Measurements from ENCODE around the gene LRCOL1.

LRCOL1 gene

DNA sequence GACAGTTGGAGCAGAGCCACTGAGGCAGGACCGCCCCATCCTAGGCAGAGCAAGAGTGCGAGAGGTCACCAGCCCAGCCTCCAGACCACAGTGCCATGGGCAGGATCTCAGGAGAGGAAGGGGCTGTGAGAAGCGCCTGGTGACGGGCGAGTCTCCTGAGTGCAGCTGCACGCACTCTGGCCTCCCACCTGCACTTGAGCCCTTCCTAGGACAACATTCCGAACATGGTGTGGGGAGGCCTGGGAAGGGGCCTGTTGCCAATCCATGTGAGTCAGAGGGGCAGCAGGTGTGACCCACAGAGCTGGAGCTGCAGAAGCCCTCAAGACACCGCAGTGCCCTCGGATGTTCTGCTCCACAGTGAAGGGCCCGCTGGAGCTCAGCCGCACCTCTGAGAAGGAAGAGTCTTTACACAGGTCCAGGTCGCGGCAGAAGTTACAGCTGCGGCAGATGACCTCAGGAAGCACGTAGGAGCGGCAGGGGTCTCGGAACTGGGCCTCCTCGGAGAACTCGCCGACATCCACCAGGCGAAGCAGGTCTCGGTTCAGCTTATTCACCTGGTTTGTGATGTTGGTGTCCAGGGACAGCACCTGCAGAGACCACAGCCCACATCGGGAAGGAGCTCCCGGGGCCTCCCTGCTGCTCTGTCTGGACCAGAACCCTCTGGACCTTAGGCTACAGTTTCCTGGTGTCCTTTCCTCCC lies 15.5 kb upstream of the LRCOL1 start:
- H3K4me3 ChIP-seq (ENCODE audit: low read depth, low read length) = no peak overlapping the region
- TF ChIP-seq CTCF (IDR thresholded peaks at IDR 0.05; ENCODE audit: control insufficient read depth, extremely low read depth, insufficient read depth) = no peak

DNA sequence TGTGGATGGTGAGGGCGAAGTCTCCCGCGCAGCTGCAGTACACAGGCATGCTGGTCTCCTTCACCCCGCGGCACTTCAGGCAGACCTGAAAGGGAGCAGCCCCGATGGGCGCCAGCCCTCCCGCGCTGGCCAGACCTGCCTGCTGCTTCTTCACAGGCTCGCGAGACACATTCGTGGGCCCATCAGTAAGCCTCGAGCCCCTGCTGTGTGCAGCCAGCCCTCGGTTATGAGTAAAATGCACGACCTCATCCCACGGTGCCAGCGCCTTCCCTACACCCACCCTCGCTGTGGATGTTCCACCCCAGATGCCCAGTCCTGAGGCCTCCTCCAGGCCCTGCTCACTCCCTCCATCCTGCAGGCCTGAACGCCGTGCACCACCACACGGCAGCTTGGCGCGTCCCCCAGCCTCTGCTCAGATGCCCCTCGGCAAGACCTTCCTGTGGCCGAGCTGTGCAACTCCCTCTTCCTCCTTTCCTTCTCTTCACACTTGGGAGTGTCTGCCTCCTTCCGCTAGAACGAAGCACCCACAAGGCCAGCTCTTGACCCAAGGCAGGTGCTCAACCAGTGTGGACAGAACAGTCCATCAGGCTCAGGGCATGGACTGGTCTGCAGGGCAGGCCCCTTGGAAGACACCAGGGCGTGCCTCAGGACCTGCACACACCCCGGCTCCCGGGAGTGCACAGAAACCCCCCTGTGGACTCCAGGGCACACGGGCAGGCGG lies 14.7 kb upstream of the LRCOL1 start:
- no peak for DNase-seq (ENCODE audit: low read depth)
- no peak for TF ChIP-seq CTCF (IDR thresholded peaks at IDR 0.05; ENCODE audit: control insufficient read depth, extremely low read depth, insufficient read depth)
- H3K4me3 ChIP-seq (ENCODE audit: low read depth, low read length) = no peak overlapping the region

More for the DNA sequence above, 15.5 kb upstream of the LRCOL1 start:
- no peak for DNase-seq (ENCODE audit: low read depth)

- no peak for TF ChIP-seq CTCF (IDR thresholded peaks at IDR 0.05; ENCODE audit: control insufficient read depth, extremely low read depth, insufficient read depth)
Observed at GRCh38 chr12:132624186-132624855, 13.9 kb upstream of the LRCOL1 start.

GRCh38 chr12:132623072-132623869 lies 12.9 kb upstream of the LRCOL1 start:
- H3K4me3 ChIP-seq (ENCODE audit: low read depth, low read length) = no peak overlapping the region
- no peak for TF ChIP-seq CTCF (IDR thresholded peaks at IDR 0.05; ENCODE audit: control insufficient read depth, extremely low read depth, insufficient read depth)
- peak; percentile 66 for DNase-seq (ENCODE audit: low read depth)

More at GRCh38 chr12:132624186-132624855, 13.9 kb upstream of the LRCOL1 start:
- H3K4me3 ChIP-seq (ENCODE audit: low read depth, low read length) = no peak overlapping the region
- DNase-seq (ENCODE audit: low read depth) = no peak

DNA sequence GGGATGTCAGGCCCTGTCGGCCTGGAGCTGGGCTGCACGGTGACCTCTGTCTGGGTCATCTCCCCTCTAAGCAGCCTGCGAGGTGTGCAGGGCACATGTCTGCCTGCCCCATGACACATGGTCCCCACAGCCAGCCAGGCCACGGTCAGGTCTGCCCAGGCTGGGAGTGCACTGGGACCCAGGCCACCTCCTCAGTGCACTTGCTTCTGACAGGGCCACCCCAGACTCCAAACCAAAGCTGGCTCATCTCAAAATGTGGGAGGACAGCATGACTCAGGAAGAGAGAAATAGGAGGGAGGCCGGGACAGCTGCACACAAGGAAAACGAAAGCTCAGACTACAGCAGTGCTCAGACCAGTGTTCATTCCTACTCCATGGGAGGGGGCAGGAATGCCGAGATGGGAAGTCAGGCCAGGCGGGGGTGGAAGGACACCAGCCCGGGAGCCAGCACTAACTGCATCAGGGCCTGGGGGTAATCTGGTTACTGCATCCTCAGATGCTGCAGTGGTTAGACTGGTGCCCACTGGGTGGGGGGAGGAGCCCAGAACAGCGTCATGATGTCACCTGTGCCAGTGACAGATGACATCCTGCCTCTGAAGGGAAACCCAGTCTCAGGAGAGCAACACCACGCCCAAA lies 12.2 kb upstream of the LRCOL1 start:
- no peak for DNase-seq (ENCODE audit: low read depth)
- no peak for TF ChIP-seq CTCF (IDR thresholded peaks at IDR 0.05; ENCODE audit: control insufficient read depth, extremely low read depth, insufficient read depth)
- H3K4me3 ChIP-seq (ENCODE audit: low read depth, low read length) = no peak overlapping the region
